CD4-positive, alpha-beta memory T cell (primary cell): ENCODE measurements around the gene GHRL. TPM values are rescaled to one million over a fixed set of nuclear protein-coding genes. Genes with fewer than 3 reads are reported as not detected.

Source experiments
- CTCF ChIA-PET: fragments of 350-600 bp; sonication (Branson Sonifier 250); formaldehyde crosslinking; loops from one replicate; lab custom pipeline; 2021; ENCODE audit warnings: inconsistent platforms; ENCODE audit not compliant: partially characterized antibody; lab: Charles Lee
- POLR2A ChIA-PET: fragments of 350-600 bp; sonication (Branson Sonifier 250); formaldehyde crosslinking; loops from one replicate; lab custom pipeline; 2021; ENCODE audit not compliant: partially characterized antibody; lab: Charles Lee
- DNase-seq, 5 donors: peaks; one replicate each; pipeline versions ENCODE4 v3.0.0 to v3.0.0-alpha.2; 2020 to 2022; ENCODE audit warnings: mixed read lengths in 1 of 5
- H3K27ac ChIP-seq: one replicate; pipeline ENCODE4 v1.7.0; 2013; ENCODE audit warnings: low read depth, low read length
- H3K27me3 ChIP-seq: 2 replicates; pipeline ENCODE4 v1.7.0; 2013; ENCODE audit warnings: mild to moderate bottlenecking, low read length, moderate library complexity; ENCODE audit not compliant: insufficient read depth
- H3K36me3 ChIP-seq: 2 replicates; pipeline ENCODE4 v1.7.0; 2013; ENCODE audit warnings: mild to moderate bottlenecking, low read length, moderate library complexity; ENCODE audit not compliant: insufficient read depth
- H3K4me1 ChIP-seq: 2 replicates; pipeline ENCODE4 v1.7.0; 2013; ENCODE audit warnings: mild to moderate bottlenecking, low read length, moderate library complexity; ENCODE audit not compliant: insufficient read depth
- H3K4me3 ChIP-seq, 2 donors: one replicate each; pipeline ENCODE4 v1.7.0; 2013; ENCODE audit warnings: low read length in 2 of 2, mild to moderate bottlenecking in 1 of 2
- H3K9me3 ChIP-seq, 2 donors: one replicate each; pipeline ENCODE4 v1.7.0; 2013; ENCODE audit warnings: low read length in 2 of 2, control low read depth in 1 of 2; ENCODE audit not compliant: control insufficient read depth in 1 of 2
- H3K27ac Mint-ChIP-seq, 7 donors: one replicate each; pipeline ENCODE4 v1.8.0; 2020 to 2021; ENCODE audit warnings: mixed read lengths in 7 of 7, mild to moderate bottlenecking in 6 of 7, inconsistent platforms in 3 of 7, moderate library complexity in 3 of 7
- H3K27me3 Mint-ChIP-seq, 2 donors: one replicate each; pipeline ENCODE4 v1.8.0; 2020 to 2021; ENCODE audit warnings: mixed read lengths in 2 of 2
- H3K36me3 Mint-ChIP-seq, 2 donors: one replicate each; pipeline ENCODE4 v1.8.0; 2020 to 2021; ENCODE audit warnings: mixed read lengths in 2 of 2, inconsistent platforms in 1 of 2, mild to moderate bottlenecking in 1 of 2
- H3K4me1 Mint-ChIP-seq, 4 donors: one replicate each; pipeline ENCODE4 v1.8.0; 2020 to 2021; ENCODE audit warnings: mixed read lengths in 4 of 4, mild to moderate bottlenecking in 1 of 4
- H3K4me3 Mint-ChIP-seq, 8 donors: one replicate each; pipeline ENCODE4 v1.8.0; 2020 to 2021; ENCODE audit warnings: mixed read lengths in 8 of 8, mild to moderate bottlenecking in 7 of 8, moderate library complexity in 6 of 8, inconsistent platforms in 3 of 8
- H3K9me3 Mint-ChIP-seq, 8 donors: one replicate each; pipeline ENCODE4 v1.8.0; 2020 to 2021; ENCODE audit warnings: mixed read lengths in 8 of 8, mild to moderate bottlenecking in 5 of 8, inconsistent platforms in 3 of 8, moderate library complexity in 1 of 8
- intact Hi-C: fragments of 100-400 bp; cut with micrococcal nuclease; formaldehyde crosslinking; loops from one replicate; pipeline ENCODE4 v1.15.1; 2023
- polyA plus RNA-seq, 2 donors: library from polyadenylated mRNA; unstranded; fragments of 300-500 nt; fragmentation: Illumina TruSeq; gene quantifications; one replicate each; pipeline ENCODE4 v1.2.3, GENCODE V29; 2021
- total RNA-seq, 2 experiments: library from RNA; stranded (reverse); gene quantifications; one replicate each; pipeline ENCODE4 v1.2.3, GENCODE V29; 2021

GHRL gene
- total and polyA plus RNA-seq, 4 experiments from 2014 or later = 0.75 to 1.1 TPM; not detected in 2

- H3K9me3 Mint-ChIP-seq = no peaks in the 10 kb centered on the region
- Histone ChIP-seq H3K4me1 (no peaks in the 10 kb centered on the region), H3K9me3 (no peaks in the 10 kb centered on the region), H3K27me3 (no peaks in the 10 kb centered on the region), H3K27ac (no peak overlapping the region), H3K36me3 (no peaks in the 10 kb centered on the region), H3K4me3 (no peak overlapping the region)
- POLR2A ChIA-PET = no interaction called here
- no peaks in the 10 kb centered on the region for H3K36me3 Mint-ChIP-seq
- H3K4me1 Mint-ChIP-seq = peaks cover 3 to 5% (median 4%) of the 10 kb centered on the region in 4 donors
- H3K4me3 Mint-ChIP-seq = no peak overlapping the region
- peaks cover 0 to 1% of the 10 kb centered on the region in 2 donors for H3K27me3 Mint-ChIP-seq
- intact Hi-C loops = no loop called here
- peak overlapping the region in 1 of 7 donors; percentile 46 for H3K27ac Mint-ChIP-seq
- CTCF ChIA-PET = interaction anchor here (0.7 to 4.7 kb wide), 3 partner anchors 9 to 494 kb away, joined by 3 to 27 read pairs (median 5); no protein-coding TSS in a partner anchor
- no peak for DNase-seq
Measured at GRCh38 chr3:10338164-10338470, 45.4 kb upstream of the GHRL start.

GRCh38 chr3:10337323-10338163 is 44.8 kb upstream of the GHRL start:
- H3K4me3 Mint-ChIP-seq = no peak overlapping the region
- H3K27ac Mint-ChIP-seq = no peak overlapping the region
- intact Hi-C loops = no loop called here
- no peak overlapping the region for H3K4me3 ChIP-seq
- H3K36me3 ChIP-seq = no peaks in the 10 kb centered on the region
- no peak overlapping the region for H3K27ac ChIP-seq
- POLR2A ChIA-PET = no interaction called here
- no peak for DNase-seq
- no peaks in the 10 kb centered on the region for H3K36me3 Mint-ChIP-seq
- H3K9me3 ChIP-seq = no peaks in the 10 kb centered on the region
- peaks cover 3 to 5% (median 4%) of the 10 kb centered on the region in 4 donors for H3K4me1 Mint-ChIP-seq
- no peaks in the 10 kb centered on the region for H3K27me3 ChIP-seq
- no peaks in the 10 kb centered on the region for H3K9me3 Mint-ChIP-seq
- peaks cover 0 to 1% of the 10 kb centered on the region in 2 donors for H3K27me3 Mint-ChIP-seq
- no peaks in the 10 kb centered on the region for H3K4me1 ChIP-seq
- CTCF ChIA-PET = interaction anchor here (0.7 to 4.7 kb wide), 4 partner anchors 9 to 493 kb away, joined by 3 to 27 read pairs (median 4); no protein-coding TSS in a partner anchor

- no peaks in the 10 kb centered on the region for H3K9me3 Mint-ChIP-seq
- intact Hi-C loops = no loop called here
- H3K27me3 Mint-ChIP-seq = peaks cover 1 to 2% of the 10 kb centered on the region in 2 donors
- H3K27ac Mint-ChIP-seq = no peak overlapping the region
- CTCF ChIA-PET = interaction anchor here (1.0 kb wide), 1 partner anchor 404 kb away, joined by 3 read pairs; no protein-coding TSS in a partner anchor
- peaks cover 3 to 5% (median 4%) of the 10 kb centered on the region in 4 donors for H3K4me1 Mint-ChIP-seq
- DNase-seq = no peak
- H3K4me3 ChIP-seq = no peak overlapping the region
- H3K27ac ChIP-seq = no peak overlapping the region
- no peaks in the 10 kb centered on the region for H3K27me3 ChIP-seq
- POLR2A ChIA-PET = no interaction called here
- no peak overlapping the region for H3K4me3 Mint-ChIP-seq
- no peaks in the 10 kb centered on the region for H3K36me3 Mint-ChIP-seq
- H3K4me1 ChIP-seq = no peaks in the 10 kb centered on the region
- no peaks in the 10 kb centered on the region for H3K36me3 ChIP-seq
- no peaks in the 10 kb centered on the region for H3K9me3 ChIP-seq
Measured at GRCh38 chr3:10336761-10337160, 44.0 kb upstream of the GHRL start.

GRCh38 chr3:10335871-10336622 is 43.3 kb upstream of the GHRL start:
- H3K27ac ChIP-seq = no peak overlapping the region
- H3K4me3 ChIP-seq = no peak overlapping the region
- Mint-ChIP-seq H3K9me3 (no peaks in the 10 kb centered on the region), H3K27me3 (peaks cover 1 to 2% of the 10 kb centered on the region in 2 donors), H3K36me3 (no peaks in the 10 kb centered on the region), H3K4me3 (no peak overlapping the region), H3K4me1 (peaks cover 3 to 5% (median 4%) of the 10 kb centered on the region in 4 donors), H3K27ac (no peak overlapping the region)
- DNase-seq = no peak
- H3K4me1 ChIP-seq = no peaks in the 10 kb centered on the region
- H3K9me3 ChIP-seq = no peaks in the 10 kb centered on the region
- H3K36me3 ChIP-seq = no peaks in the 10 kb centered on the region
- ChIA-PET CTCF (interaction anchor here (2.4 kb wide), 1 partner anchor 9 kb away, joined by 7 read pairs; no protein-coding TSS in a partner anchor), POLR2A (no interaction called here)
- H3K27me3 ChIP-seq = no peaks in the 10 kb centered on the region
- intact Hi-C loops = no loop called here

- intact Hi-C loops = no loop called here
- H3K27ac ChIP-seq = no peak overlapping the region
- H3K4me3 ChIP-seq = no peak overlapping the region
- no peak for DNase-seq
- no peaks in the 10 kb centered on the region for H3K36me3 ChIP-seq
- no peaks in the 10 kb centered on the region for H3K27me3 ChIP-seq
- H3K4me3 Mint-ChIP-seq = no peak overlapping the region
- peaks cover 3 to 5% (median 4%) of the 10 kb centered on the region in 4 donors for H3K4me1 Mint-ChIP-seq
- H3K9me3 ChIP-seq = no peaks in the 10 kb centered on the region
- H3K27me3 Mint-ChIP-seq = peaks cover 1 to 2% of the 10 kb centered on the region in 2 donors
- CTCF ChIA-PET = interaction anchor here (0.8 to 2.4 kb wide), 3 partner anchors 10 to 451 kb away, joined by 3 to 7 read pairs (median 5); partner anchors contain the start of gene SEC13
- POLR2A ChIA-PET = interaction anchor here (1.0 kb wide), 1 partner anchor 15 kb away, joined by 3 read pairs; the partner anchor contains the start of gene SEC13
- no peaks in the 10 kb centered on the region for H3K9me3 Mint-ChIP-seq
- H3K36me3 Mint-ChIP-seq = no peaks in the 10 kb centered on the region
- H3K27ac Mint-ChIP-seq = no peak overlapping the region
- no peaks in the 10 kb centered on the region for H3K4me1 ChIP-seq
Measured at GRCh38 chr3:10335190-10335738, 42.5 kb upstream of the GHRL start.

GRCh38 chr3:10334459-10334858 is 41.7 kb upstream of the GHRL start:
- Histone ChIP-seq H3K4me3 (no peak overlapping the region), H3K27me3 (no peaks in the 10 kb centered on the region), H3K27ac (no peak overlapping the region), H3K36me3 (no peaks in the 10 kb centered on the region), H3K4me1 (no peaks in the 10 kb centered on the region), H3K9me3 (no peaks in the 10 kb centered on the region)
- ChIA-PET POLR2A (interaction anchor here (1.0 kb wide), 1 partner anchor 14 kb away, joined by 3 read pairs; the partner anchor contains the start of gene SEC13), CTCF (interaction anchor here (0.8 to 2.4 kb wide), 3 partner anchors 11 to 450 kb away, joined by 3 to 7 read pairs (median 5); partner anchors contain the start of gene SEC13)
- Mint-ChIP-seq H3K9me3 (no peaks in the 10 kb centered on the region), H3K4me3 (no peak overlapping the region), H3K27ac (peak overlapping the region in 1 of 7 donors; percentile 20), H3K27me3 (peaks cover 5% of the 10 kb centered on the region in 2 donors), H3K4me1 (peaks cover 3 to 5% (median 4%) of the 10 kb centered on the region in 4 donors), H3K36me3 (no peaks in the 10 kb centered on the region)
- intact Hi-C loops = no loop called here
- DNase-seq = no peak
